HG03039 (cell line): ENCODE data around the gene NEO1.
"Not testable (repeated sequence)": the region's sequence is repeated elsewhere in the genome, so short reads cannot be mapped to it uniquely, and the experiment has no call there.

Experiments used
- ATAC-seq: cut with Tn5 transposase; IDR thresholded peaks from one replicate; pipeline ENCODE4 v1.9.1; 2021; ENCODE audit warnings: mild to moderate bottlenecking, moderate library complexity; ENCODE audit not compliant: unreplicated experiment

The NEO1 gene

DNA sequence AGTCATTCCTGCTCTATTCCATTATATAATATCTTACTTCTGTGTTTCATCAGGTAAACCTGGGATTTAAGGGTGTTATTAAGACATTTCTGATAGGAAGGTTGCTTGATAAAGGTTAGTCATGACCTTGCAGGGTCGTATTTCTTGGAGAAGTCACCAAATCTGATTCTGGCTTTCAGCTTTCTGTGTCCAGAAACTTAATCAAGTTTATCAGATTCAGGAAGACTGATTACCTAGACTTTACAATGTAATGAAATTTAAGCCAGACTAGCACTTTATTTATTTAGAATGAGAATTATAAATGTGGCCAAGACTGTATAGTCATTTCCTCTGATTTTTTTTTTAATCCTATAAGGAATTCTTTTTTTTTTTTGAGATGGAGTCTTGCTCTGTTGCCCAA lies 81.9 kb downstream of the NEO1 start:
- ATAC-seq: no peak

DNA sequence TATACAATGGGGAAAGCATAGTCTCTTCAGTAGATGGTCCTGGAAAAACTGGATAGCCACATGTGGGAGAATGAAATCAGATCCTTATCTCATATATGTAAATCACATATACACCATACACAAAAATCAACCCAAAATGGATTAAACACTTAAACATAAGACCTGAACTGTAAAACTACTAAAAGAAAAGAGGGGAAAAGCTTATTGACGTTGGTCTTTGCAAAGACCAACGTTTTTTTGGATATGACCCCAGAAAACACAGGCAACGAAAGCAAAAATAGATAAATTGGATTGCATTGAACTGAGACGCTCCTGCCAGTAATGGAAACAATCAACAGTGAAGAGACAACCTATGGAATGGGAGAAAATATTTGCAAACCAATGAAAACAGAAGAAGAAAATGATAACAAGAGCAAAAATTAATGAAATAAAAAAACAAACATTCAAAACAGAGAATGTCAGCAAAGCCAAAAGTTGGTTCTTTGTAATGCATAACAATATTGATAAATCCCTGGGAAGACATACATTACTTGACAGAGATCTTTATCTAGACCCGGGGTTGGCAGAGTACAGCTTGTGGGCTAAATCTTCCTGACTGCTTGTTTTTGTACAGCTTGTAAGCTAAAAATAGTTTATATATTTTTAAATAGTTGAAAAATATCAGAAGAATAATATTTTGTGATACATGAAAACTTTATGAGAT lies 86.9 kb downstream of the NEO1 start:
- no peak for ATAC-seq

DNA sequence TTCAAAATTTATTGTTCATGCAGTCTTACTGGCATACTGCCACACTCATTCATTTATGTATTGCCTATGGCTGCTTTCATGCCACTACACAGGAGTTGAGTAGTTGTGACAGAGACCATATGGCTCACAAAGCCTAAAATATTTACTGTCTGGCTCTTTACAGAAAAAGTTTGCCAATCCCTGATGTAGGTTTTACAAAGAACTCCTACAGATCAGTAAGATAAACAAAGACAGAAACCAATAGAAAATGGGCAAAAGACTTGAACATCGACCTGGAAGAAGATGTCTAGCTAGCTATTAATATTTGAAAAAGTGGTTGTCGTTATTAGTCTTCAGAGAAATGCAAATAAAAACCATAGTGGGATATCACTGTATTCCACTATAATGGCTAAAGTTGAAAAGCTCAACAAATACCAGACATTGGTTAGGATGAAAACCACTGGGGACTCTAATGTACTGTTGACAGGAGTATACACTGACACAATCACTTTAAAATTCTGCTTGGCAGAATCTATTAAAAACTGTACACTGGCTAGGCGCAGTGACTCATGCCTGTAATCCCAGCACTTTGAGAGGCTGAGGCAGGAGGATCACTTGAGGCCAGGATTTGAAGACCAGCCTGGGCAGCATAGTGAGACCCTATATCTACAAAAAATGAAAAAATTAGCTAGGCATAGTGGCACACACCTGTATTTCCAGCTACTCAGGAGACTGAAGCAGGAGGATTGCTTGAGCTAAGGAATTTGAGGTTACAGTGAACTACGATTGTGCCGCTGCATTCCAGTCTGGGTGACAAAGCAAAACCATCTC lies 87.7 kb downstream of the NEO1 start:
- no peak for ATAC-seq

DNA sequence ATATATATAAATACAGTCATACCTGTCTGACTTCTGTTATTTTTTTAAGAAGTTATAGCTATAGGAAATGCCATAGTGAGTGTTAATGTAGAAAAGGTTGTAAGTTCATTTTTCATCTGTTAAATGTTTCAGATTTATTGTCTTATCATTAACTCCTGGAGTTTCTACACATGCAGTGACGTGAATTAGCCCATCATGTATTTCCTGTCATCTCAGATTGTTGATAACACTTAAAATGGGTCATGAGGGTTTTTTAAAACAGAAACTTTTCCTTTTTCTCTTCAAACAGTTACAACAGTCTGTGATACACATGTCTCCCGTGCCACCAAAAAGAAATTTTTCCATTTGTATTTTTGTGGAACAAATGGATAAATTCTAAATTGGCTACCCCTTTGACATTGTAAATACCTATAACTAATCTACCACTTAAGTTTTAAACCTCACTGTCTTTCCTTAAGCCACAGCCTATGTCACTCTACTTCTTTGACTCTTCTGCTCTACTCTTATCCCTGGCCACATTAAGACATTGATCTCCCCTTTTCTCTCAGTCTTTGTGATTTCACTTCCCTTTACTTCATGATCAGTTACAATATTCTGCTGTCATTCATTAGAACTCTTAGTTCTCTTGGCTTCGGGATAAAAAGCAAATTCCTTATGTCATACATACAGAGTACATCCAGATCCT lies 89.1 kb downstream of the NEO1 start:
- no peak for ATAC-seq

DNA sequence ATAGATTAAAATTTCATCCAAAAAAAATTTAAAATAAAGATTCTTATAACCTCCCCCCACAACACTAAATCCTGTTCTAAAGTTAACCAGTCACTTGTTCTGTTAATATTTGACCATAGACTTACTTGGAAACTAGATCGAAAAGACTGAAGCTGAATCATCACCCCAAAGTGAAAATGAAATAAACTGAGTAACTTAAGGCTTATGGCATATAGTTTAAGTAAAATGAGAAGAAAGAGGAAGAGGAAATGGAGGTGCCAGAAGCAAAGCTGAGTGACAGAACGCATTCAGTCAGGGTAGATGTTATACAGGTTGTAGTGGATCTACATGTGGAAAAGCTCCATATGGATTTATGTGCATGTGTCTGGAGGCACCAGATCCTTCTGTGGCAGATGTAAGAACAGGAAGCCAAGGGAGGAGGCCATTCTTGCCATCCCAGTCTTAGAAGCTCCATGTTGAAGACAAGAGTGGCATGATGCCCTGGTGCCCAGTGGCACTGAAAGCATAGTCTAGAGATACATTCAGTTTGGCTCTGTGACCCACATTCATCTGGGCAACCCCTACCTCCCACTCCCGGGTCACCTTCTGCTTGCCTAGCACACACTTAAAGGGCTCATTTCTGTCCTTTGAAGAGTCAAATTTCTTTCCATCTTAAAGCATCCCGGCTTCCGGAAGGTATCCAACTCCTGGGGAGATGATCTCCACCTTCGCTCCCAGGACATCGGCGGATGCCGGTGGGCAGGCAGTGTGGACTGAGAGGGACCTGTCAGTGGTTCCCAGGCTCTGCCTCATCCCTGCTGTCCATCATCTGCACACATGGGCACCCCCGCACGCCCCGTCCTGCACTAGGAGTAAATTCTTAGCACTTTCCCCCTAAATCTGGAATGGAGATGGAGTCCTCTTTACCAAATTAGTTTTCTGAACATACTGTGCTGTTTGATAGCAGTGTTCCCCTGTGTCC lies 90.8 kb downstream of the NEO1 start:
- no peak for ATAC-seq

DNA sequence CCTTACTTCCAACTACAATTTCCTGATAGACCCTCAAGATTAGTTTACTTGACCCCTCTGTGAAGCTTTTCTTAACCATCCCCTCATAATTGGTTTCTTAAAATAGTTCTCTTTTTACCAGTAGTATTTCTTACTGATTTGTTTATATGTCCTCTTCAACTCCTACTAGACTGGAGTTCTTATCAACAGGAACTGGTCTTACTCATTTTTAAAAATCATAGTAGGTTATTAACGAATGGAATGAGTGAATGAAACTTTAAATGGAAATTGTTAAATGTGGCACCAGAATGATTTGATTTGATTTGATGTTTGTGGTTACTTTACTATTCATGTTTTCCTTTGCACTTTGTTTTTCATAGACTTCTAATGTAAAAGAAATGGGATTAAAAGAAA lies 91.5 kb downstream of the NEO1 start:
- no peak for ATAC-seq

DNA sequence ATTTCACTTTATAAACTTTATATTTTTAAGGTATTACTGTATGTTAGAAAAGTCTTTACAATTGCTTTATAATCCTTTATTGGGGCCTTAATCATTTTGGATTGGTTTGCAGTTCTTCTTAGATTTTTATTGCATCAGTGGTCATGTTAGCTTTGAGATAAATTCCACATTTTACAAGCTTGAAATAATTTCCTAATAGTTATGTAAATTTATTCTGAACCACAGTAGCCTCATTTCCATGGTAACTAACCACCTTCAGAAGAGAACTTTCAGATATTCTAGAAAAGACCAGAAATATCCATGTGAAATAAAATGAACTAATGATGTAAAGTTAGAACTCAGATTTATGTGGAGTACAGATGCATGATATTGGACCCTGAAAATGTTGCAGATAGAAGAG lies 94.2 kb downstream of the NEO1 start:
- ATAC-seq: no peak

DNA sequence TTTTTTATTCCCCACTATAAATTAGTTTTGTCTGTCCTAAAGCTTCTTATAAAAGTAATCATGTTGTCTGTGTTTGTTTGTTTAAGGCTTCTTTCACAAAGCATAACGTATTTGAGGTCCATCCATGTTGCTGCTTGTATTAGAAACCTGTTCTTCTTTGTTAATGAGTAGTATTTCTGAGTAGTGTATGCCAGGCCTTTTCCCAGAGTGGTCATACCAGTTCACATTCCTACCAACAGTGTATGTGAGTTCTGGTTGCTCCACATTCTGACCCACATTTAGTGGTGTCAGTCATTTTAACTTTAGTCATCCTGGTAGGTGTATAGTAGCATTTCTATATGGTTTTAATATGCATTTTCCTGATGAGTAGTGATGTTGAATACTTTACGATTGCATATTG lies 98.6 kb downstream of the NEO1 start:
- ATAC-seq: no peak

DNA sequence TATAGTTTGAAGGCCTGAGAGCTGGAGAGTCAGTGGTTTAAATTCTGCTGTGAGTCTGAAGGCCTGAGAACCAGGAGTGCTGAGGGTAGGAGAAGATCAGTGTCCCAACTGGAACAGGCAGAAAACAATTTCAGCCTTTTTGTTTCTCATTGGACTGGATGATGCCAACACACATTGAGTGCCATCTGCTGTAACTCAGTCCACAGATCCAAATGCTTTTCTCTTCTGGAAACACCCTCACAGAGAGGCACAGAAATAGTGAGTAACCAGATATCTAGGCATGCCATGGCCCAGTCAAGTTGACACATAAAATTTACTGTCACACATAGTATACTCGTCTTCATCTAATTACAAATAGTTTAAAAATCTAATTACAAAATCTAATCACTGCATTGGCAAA lies 100.8 kb downstream of the NEO1 start:
- ATAC-seq: no peak

DNA sequence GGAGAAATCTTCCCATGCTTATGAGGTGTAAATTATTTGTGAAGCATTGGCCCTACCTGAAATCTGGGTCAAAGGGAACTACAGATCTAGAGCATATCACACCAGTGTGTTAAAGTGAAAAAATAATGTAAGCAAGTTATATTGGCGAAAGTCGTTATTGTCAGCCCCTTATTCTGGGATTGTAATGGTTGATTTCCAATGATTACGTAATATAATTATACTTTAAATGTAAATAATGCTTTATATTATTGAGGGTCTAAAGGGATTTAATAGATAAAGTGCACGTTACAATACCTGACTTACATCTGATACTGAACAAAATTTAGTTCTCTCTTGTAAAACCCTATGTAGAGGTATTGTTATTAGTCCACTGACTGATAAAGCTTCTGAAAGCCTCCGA lies 101.2 kb downstream of the NEO1 start:
- no peak for ATAC-seq

DNA sequence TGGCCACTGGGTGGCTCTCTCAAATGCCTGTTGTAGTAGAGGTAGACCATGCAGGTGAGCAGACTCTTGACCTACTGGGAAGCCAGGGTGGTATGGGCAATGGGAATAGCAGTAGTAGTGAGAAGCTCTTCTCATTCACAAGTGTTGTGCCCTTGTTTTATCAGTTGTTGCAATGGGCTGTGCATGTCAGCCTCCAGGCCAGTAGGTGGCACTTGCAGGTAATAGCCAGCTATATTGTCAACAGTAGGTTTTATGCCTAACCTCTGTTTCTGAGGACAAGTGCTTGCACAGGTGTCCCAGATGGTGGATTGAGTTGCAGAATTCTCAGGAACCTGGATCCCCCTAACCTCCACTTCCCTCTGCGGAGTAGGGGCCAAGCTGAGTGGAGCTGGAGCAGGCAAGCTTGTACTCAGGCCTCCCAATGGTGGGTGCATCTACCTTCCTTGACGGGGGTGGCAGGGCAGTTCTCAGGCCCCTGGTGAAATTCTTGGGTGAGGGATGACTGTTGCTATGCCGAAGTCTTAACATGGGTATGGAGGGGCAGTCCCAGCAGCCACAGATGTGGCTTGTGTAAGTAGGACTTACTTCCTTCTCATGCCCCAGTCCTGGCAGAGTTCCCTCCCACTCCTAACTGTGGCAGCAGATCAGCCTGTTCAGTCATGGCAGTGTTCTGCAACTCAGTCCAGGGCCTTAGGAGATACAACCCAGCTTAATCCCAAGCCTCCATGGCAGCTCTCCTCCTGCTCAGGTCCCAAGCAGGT lies 104.3 kb downstream of the NEO1 start:
- no peak for ATAC-seq

DNA sequence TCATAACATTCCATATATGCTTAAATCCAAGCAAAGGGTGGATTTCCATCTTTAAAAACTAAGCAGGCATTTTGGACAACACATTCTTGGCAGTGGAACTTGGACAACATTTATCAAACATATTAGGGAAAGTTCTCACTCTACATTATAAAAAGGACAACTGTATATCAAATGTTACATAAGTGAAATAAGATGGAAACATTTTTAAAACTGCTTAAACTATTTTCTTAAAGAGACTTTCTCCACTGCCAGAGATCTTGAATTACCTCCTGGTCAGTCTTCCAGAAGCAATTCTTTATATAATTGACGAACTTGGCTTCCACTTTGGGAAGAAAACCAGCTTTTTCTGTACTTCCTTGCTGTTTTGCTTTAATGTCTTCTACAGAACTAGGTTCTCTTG lies 109.3 kb downstream of the NEO1 start:
- ATAC-seq: no peak

DNA sequence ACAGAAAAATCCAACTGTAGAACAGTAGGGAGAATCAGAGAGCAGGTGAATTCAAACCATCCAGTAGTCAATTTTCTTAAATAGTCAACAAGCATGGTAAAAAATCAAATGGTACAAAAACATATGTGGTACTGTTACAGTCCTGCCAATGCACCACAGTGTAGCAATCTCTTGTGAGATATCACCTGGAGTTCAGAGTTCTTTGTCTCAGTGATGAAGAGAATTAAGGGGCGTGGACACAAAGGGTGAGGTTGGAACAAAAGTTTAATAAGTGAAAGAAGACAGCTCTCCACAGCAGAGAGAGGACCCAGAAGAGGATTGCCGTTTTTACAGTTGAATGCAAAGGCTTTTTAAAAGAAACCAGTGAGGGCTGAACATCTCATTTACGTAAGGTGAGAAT lies 113.2 kb downstream of the NEO1 start:
- ATAC-seq: no peak

DNA sequence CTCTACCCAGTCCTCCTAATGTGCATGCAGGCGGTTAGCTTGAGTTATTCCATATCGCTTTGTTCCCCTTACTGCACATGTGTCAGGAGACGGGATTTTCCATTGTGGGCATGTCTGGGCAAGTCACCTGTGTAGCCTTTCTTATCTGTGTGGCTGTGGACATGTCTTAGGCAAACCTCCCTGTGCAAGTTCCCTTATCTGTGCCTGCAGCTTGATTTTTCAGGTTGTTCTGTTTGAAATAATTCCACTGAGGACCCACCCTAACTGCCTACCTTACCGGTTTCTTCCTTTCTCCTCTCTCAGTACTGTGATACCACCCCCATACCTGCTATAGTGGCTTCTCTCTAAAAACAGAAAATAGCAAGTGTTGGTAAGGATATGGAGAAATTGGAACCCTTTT lies 113.6 kb downstream of the NEO1 start:
- no peak for ATAC-seq

DNA sequence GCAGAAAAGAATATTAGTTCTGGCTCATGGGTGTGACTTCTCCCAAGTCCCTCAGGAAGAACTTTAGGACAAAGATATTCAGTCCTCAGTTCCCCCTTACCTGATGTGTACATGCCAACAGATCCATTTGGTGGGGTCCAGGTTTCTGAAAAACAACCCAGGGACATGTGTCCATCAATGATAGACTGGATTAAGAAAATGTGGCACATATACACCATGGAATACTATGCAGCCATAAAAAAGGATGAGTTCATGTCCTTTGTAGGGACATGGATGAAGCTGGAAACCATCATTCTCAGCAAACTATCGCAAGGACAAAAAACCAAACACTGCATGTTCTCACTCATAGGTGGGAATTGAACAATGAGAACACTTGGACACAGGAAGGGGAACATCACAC lies 114.4 kb downstream of the NEO1 start:
- ATAC-seq: not testable (repeated sequence)

DNA sequence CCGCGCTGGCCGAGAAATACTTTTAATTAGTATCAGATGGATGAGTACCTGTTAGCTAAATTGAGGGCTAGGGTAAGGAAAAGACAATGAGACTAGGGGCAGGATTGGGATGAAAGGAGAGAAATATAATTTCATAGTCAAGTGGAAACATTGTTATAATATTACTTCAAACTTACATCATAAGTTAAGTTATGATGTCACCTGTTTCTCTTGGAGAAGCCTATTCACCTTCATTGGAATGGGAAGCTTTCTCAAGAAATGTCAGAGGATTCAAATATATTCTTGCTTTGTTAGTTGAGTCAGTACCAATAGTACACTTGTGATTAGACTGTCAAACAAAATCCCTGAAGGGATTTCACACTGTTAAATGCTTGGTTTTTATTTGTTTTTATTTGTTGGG lies 116.2 kb downstream of the NEO1 start:
- no peak for ATAC-seq

DNA sequence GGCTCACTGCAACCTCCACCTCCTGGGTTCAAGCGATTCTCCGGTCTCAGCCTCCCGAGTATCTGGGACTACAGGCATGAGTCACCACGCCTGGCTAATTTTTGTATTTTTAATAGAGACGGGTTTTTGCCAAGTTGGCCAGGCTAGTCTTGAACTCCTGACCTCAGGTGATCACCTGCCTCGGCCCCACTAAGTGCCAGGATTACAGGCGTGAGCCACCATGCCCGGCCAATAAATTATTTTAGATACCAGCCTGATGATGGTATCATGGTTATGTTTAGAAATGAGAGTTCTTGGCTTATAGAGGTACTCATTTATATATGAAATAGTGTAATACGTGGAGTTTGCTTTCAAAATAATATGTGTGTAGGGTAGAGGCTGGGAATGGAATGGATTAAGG lies 119.4 kb downstream of the NEO1 start:
- ATAC-seq: no peak

DNA sequence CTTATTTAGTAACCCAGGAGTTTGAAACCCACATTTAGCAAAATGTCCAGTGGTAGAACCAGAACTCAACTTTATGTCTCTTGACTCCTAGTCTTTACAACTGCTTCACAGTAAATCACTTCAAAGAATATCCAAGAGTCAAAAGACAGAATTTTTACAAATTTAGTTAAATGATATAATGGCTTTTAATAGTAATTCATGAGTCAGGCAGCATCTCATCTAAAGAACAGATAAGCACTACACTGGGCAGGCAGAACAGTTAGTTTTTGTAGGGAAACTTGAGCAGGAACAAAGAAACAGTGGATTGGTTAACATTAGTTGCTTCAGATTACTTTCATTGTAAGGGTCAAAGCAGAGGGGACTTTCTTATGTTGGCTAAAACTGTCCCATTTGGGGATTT lies 120.2 kb downstream of the NEO1 start:
- no peak for ATAC-seq

DNA sequence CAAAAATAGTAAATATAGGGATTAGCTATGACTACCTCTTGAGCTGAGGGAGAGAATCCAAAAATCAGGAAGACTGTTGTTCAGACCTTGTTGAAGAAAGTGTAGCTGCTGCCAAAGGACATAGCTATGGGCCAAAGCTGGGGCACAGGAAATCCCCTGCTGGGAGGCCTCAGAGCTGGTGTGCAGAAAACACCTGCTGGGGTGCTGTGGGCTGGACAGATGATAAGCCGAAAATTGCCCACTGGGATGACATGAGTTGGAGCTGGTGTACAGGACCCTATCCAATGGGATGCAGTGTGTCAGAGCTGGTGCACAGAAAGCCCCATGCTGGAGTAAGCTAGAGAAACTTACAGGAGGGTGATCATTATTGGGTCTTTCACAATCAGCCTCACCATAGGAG lies 121.9 kb downstream of the NEO1 start:
- ATAC-seq: no peak

DNA sequence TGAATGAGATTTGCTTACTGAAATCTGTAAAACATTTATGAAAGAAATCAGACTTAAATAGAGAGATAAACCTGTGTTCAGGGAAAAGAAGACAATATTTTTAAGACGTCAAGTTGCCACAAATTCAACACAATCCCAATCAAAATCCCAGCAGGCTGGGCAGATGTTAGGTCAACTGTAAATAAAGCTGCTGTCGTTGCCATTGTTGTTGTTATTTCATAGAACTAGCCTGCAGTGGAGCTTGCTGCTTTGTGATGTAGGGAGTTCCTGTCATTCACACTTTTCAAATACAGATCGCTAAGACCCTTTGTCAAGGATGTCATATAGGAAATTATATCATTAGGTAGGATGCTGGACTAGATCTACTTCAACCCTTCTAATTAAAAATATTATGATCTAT lies 123.1 kb downstream of the NEO1 start:
- no peak for ATAC-seq
